Prostate gland (tissue), 2 donors: Measurements from ENCODE around the gene ROBO1.

Experiments
- CTCF ChIP-seq, 4 experiments: fragments of 200-600 bp in 2 of 4; fragments of 450-650 bp in 2 of 4; sonication (generic) in 2 of 4; IDR thresholded peaks; 1 replicate in 3 of 4; 2 replicates in 1 of 4; pipeline ENCODE4 v1.5.1; 2016 to 2019; ENCODE audit warnings: antibody characterized with exemption in 4 of 4, mild to moderate bottlenecking in 2 of 4, moderate library complexity in 2 of 4
- POLR2A ChIP-seq: fragments of 450-650 bp; IDR thresholded peaks from one replicate; pipeline ENCODE4 v1.6.1; 2016; ENCODE audit warnings: antibody characterized with exemption, mild to moderate bottlenecking

GRCh38 chr3:78725703-78726246 lies 1042.0 kb downstream of the ROBO1 start:
- no peak for TF ChIP-seq CTCF (IDR thresholded peaks at IDR 0.05)
- no peak for TF ChIP-seq POLR2A
